NCI-H2107 treated with DMSO at 0.1 percent for 48 hours (cell line): ENCODE results near the gene DMD.
"Not testable (repeated sequence)": the region's sequence is repeated elsewhere in the genome, so short reads cannot be mapped to it uniquely, and the experiment has no call there.

Experiments used
- DNase-seq: peaks from one replicate; lab custom pipeline; 2025; ENCODE audit not compliant: unreplicated experiment; lab: John Stamatoyannopoulos, UW

DMD gene

GRCh38 chrX:31633349-31633748 is 1578.0 kb downstream of the DMD start:
- DNase-seq, result no peak

DNA sequence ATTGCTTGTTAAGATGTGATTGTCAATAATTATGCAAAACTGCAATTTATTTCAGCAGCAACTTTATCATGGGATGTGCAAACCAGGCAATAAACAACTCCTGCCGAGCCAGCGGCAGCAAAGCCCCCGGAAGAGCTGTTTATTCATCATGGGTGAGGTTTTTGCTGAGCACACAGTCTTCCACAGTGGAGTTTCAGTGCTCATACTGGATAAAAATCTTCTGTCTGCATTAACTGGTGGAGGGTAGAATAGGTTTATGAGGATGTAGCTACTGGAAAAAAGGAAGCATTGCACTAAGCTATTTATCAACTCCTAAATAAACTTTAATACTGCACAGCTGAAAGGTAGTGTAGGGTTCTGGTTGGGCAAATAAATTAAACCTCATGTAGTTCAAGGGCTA is 1582.2 kb downstream of the DMD start:
- no peak for DNase-seq

GRCh38 chrX:31609130-31609529 is 1602.2 kb downstream of the DMD start:
- DNase-seq, result no peak

DNA sequence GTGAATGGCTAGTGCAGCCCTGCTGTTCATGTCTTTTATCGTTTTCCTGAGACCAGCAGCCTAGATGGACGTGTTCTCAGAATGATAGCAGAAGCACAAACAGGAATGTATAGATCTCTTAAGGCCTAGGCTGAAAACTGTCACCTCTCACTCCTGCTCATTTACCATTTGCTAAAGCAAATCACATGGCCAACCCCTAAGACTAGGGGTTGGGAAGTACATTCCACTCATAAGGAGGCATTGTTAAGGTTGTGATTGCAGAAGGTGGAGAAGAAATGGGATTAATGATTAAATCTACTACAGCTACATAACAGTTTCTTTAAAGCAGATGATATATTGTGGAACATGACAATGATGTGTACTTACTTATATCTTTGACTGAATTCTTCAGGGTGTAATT is 1602.7 kb downstream of the DMD start:
- DNase-seq, result no peak

- DNase-seq, result no peak
Measured at GRCh38 chrX:31606771-31607170, 1604.6 kb downstream of the DMD start.

DNA sequence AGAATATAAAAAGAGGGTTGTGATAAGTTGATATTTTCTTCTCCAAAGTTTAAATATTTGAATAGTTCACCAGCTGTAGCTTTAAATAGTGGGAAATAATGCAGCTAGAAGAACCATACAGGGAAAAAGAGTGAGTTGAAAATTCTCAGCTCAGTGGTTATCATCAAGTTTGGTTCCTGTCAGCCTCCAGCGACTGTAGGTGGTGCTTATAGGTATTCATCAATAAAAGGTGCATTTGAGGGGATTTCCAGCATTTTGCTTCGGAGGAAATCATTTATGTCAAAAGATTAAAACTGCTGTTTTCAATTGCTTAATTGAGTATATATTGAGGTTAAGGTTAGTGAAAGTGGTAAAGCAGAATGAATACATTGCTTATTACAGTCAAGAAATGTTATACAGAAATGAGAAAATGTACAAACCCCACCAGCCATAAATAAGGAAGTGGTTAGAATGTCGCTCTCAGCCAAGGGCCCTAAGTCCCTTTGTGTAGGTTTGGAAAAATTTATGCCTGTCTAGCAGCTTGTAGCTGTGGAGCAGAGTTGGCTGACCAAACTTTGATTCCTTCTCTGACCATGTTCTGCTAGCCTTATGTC is 1606.6 kb downstream of the DMD start:
- no peak for DNase-seq

DNA sequence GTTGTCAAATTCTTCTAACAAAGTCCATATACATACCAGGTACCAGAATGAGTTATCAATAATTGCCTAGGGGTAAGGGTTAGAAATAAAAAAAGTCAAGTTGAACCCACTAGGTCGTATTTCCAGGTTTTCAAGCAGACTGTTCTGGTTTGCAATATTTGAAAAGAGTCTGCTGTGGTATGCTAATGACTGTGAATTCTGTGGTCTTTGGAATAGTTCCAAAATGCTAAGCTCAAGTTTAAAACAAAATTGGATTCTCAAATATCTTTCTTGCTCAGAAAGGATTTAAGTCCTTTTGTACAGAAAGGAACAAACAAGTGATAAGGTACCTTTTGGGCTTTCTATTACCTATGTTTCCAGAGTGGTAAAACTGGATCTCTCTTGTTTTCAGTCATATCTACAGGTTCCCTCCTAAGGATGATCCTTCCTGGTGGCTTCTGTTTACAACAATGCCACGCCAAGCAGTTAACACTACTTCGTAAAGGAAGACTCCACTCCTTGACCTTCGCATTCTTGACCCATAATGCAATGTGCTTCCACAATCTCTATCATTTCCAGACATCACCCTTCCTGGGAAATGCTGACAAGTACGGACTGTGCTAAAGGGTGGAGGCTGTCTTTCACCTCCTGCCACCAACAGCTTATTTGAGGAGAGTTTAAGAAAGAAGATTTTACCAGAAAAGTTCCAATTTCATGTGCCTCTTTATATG is 1607.8 kb downstream of the DMD start:
- DNase-seq, result no peak

DNA sequence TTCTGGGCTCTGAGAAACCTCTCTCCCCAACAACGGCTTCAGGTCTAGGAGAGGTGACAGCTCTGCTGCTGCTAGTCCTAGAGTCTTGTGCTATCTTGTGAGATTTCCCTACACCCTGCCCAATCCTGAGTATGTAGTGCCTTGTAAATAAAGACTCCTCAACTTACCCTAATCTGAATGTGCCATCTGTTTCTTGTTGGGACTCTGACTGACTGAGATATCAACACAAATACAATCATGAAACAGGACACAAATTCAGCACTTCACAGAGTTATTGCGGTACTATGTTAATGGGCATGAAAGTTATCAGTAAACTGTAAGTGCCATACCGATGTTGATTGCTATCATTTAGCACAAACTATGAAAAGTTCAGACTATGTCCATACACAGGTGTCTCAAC is 1610.5 kb downstream of the DMD start:
- DNase-seq, result no peak

DNA sequence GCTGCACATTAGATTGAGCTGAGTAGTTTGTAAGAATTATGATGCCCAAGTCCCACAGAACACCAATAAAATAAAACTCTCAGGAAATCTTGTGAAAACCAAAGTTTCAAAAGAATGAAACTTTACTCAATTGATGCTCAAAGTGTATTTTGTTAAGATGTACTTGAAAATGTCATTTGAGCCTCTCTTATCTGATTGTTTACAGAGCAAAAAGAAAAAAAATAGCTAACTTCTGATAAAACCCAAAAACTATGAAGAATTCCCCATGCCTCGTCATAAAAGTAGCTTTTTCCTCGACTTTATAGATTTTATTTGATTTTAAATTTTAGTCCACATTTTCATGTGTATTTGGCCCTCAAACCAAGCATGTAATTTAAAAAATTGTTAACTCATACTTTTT is 1618.0 kb downstream of the DMD start:
- no peak for DNase-seq

DNA sequence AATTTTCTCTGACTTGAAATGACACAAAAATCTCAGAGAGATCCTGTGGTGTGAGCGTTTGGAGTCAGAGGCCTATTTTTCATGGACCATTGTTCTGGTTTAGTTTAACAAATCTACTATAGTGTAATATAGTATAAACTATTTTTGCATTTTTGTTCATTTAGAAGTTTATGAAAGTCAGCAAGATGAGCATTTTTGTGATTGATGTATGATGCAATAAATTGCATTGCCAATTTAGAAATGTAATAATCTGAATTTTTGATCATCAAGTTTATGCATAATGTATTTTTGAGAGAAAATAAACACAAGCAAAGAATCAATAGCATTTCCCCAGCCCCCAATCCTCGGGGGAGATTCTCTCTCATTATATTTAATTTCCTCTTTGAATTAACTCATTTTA is 1620.0 kb downstream of the DMD start:
- DNase-seq, result no peak

GRCh38 chrX:31590581-31591114 is 1620.7 kb downstream of the DMD start:
- no peak for DNase-seq

- DNase-seq, result no peak
Measured at GRCh38 chrX:31589503-31589902, 1621.8 kb downstream of the DMD start.

DNA sequence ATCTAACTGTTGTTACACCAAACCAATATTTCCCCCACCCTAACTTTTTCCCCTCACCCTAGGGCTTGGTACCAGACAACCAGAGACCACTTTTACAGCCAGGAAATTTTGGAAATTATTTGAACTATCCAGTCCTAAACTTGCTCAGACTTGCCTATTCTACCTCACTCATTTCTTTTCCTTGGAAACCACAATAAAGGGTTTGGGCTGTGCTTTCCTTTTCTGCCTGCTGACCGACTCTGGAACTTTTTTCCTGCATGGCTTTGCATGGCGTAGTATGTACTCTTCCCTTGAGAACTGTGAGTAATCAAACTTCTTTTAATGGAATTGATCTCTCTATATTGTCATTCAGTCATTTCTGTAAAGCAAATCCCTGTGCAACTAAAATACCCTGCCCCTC is 1623.0 kb downstream of the DMD start:
- DNase-seq, result no peak

GRCh38 chrX:31583892-31584291 is 1627.5 kb downstream of the DMD start:
- not testable (repeated sequence) for DNase-seq

GRCh38 chrX:31580726-31581125 is 1630.6 kb downstream of the DMD start:
- no peak for DNase-seq

GRCh38 chrX:31580227-31580626 is 1631.1 kb downstream of the DMD start:
- no peak for DNase-seq

- DNase-seq, result no peak
Measured at GRCh38 chrX:31572360-31572759, 1639.0 kb downstream of the DMD start.

- DNase-seq, result no peak
Measured at GRCh38 chrX:31570658-31571057, 1640.7 kb downstream of the DMD start.

DNA sequence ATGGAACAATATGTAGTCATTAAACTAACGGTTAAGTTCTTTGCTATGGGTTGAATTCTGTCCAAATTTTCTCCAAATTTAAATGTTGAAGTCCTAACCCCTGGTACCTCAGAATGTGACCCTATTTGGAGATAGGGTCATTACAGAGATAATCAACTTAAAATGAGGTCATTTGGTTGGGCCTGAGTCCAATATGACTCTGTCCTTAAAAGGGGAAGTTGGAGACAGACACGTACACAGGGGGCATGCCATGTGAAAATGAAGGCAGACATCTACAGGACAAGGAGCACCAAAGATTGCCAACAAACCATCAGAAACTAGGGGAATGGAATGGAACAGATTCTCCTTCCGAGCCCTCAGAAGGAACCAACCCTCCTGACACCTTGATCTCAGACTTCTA is 1647.6 kb downstream of the DMD start:
- no peak for DNase-seq

DNA sequence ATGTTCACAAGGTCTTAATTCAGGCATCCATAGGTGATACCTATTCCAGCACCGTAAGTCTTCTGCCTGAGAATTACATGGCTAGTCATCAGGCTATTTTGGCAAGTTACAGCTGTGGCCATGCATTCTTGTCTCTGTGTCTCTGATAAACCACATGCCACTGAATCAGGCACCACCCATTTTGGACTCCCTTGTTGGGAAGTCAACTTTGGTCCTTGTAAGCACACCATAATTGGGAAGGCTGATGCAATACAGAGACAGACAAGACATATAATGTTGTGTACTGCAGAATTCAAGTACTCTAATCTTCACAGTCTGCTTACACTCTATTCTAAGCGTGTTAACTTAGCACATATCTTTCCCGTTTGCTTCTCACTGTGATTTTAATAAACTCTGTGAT is 1655.8 kb downstream of the DMD start:
- DNase-seq, result no peak

GRCh38 chrX:31551913-31552312 is 1659.4 kb downstream of the DMD start:
- DNase-seq, result no peak

GRCh38 chrX:31550158-31550557 is 1661.2 kb downstream of the DMD start:
- no peak for DNase-seq

- DNase-seq, result no peak
Measured at GRCh38 chrX:31547816-31548215, 1663.5 kb downstream of the DMD start.
